T-helper 17 cell (primary cell): Measurements from ENCODE around the gene DUOXA2. TPM values are rescaled to one million over a fixed set of nuclear protein-coding genes. Genes with fewer than 3 reads are reported as not detected.
"Not testable (repeated sequence)": the region's sequence is repeated elsewhere in the genome, so short reads cannot be mapped to it uniquely, and the experiment has no call there.

Source experiments
- ATAC-seq: fragments of 150-1000 bp; cut with Tn5 transposase; 2 replicates; pipeline ENCODE4 v1.10.0; 2021; ENCODE audit warnings: mild to moderate bottlenecking, moderate library complexity
- DNase-seq, 3 donors: peaks; one replicate each; pipeline versions ENCODE4 v3.0.0 to v3.0.0-alpha.2; 2020 to 2021
- H3K9me3 ChIP-seq: one replicate; pipeline ENCODE4 v1.7.0; 2013; ENCODE audit warnings: low read length, mild to moderate bottlenecking; ENCODE audit not compliant: control insufficient read depth, poor library complexity, severe bottlenecking
- H3K27ac Mint-ChIP-seq: one replicate; pipeline ENCODE4 v1.8.0; 2022; ENCODE audit warnings: mild to moderate bottlenecking, moderate library complexity, mixed read lengths
- H3K27me3 Mint-ChIP-seq: one replicate; pipeline ENCODE4 v1.8.0; 2022; ENCODE audit warnings: mixed read lengths
- H3K36me3 Mint-ChIP-seq: one replicate; pipeline ENCODE4 v1.8.0; 2022; ENCODE audit warnings: low read depth, mixed read lengths
- H3K4me1 Mint-ChIP-seq: one replicate; pipeline ENCODE4 v1.8.0; 2022; ENCODE audit warnings: mild to moderate bottlenecking, mixed read lengths
- H3K4me3 Mint-ChIP-seq: one replicate; pipeline ENCODE4 v1.8.0; 2022; ENCODE audit warnings: mild to moderate bottlenecking, moderate library complexity, mixed read lengths
- total RNA-seq, 4 donors: library from RNA in 2 of 4; stranded (reverse) in 2 of 4; gene quantifications; one replicate each; pipeline ENCODE4 v1.2.3 and lab custom pipeline; 2022 to 2026

DUOXA2 gene
- not detected for total RNA-seq
- total RNA-seq (lab: John Stamatoyannopoulos, UW): 0 reads per million in 2 donors

DNA sequence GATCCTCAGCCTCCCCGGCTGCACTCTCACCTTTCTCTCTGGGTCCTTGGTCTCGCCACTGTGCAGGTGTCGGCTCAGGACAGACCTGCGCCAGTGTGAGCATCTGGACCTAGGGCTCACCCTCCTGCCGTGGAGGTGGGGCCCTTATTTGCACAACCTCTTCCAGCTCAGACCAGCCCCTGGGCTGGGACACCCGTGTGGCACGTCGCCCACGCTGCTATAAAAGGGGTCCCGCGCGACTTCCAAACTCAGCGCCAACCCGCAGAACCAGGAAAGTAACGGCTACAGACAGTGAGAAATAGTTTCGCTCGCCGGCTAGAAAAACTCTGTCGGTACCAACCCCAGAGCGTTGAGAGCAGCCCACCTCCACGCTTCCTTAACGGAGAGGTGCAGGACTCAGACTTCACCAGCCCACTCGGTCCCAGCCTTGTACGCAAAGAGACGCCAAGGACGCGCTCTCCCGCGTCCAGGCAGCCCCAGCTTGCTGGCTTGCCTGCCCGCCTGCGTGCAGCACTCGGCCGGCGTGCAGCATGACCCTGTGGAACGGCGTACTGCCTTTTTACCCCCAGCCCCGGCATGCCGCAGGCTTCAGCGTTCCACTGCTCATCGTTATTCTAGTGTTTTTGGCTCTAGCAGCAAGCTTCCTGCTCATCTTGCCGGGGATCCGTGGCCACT lies at the start of gene DUOXA2, which contains the start of gene DUOX2:
Gene DUOXA2 (plus strand): TSS at position 251 of the 675 bp plus-strand sequence. CDS start 280 bp downstream, at position 531.
Gene DUOX2 (minus strand): TSS at position 97 of the 675 bp plus-strand sequence. CDS start 761 bp downstream, outside the sequence.
- H3K4me3 Mint-ChIP-seq: peak within 1 kb of the TSS; percentile 81
- no peak for DNase-seq
- H3K9me3 ChIP-seq: no peaks in the 10 kb centered on the region
- peaks cover 39% of the 10 kb centered on the region for H3K4me1 Mint-ChIP-seq
- no peak for ATAC-seq
- peaks cover 6% of the 10 kb centered on the region for H3K36me3 Mint-ChIP-seq
- H3K27me3 Mint-ChIP-seq: peaks cover 88% of the 10 kb centered on the region
- no peak within 1 kb of the TSS for H3K27ac Mint-ChIP-seq

DNA sequence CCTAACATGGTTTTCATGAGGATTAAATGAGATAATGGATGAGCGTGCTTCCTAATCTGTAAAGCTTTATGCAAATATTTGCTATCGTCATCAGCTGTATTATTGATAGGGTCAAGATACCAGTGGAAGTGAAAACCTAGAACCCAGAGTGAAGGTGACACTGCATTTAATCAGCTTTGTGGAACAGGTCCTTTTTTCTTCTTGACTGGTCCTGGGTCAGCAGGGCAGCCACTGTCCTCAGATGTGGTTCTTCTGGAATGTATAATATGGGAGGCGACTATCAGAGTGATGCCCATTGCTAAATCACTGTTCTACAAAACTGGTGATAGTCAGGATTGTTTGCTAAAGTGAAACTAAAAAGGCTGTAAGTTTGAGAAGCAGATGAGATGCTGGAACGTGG lies 49.7 kb upstream of the DUOXA2 start:
- ATAC-seq (no peak), DNase-seq (no peak)
- H3K9me3 ChIP-seq: no peaks in the 10 kb centered on the region
- Mint-ChIP-seq H3K27me3 (no peaks in the 10 kb centered on the region), H3K27ac (no peak overlapping the region), H3K36me3 (peaks cover 4% of the 10 kb centered on the region), H3K4me3 (no peak overlapping the region), H3K4me1 (peaks cover 6% of the 10 kb centered on the region)

DNA sequence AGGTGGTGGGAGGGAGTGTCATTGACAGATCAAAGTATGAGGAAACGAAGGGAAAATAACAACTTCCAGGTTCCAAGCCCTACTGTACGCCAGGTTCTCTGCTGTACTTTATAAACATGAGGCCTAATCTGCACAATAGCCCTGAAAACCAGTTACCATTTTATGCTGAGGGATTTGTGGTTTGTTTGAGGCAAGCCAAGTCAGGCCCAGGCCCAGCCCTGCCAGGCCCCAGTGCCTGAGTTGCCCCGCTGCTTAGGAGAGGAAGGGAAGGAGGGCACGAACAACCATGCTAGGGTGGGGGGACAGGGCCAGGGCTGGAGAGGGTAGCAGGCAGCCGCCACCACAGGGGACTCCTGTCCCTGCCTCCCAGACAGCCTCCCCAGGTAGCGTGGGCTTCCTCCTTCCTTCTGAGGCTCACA lies 44.2 kb upstream of the DUOXA2 start:
- H3K36me3 Mint-ChIP-seq, DNase-seq, H3K27me3 Mint-ChIP-seq, H3K4me1 Mint-ChIP-seq, ATAC-seq, H3K4me3 Mint-ChIP-seq, H3K9me3 ChIP-seq, H3K27ac Mint-ChIP-seq: not testable (repeated sequence)

DNA sequence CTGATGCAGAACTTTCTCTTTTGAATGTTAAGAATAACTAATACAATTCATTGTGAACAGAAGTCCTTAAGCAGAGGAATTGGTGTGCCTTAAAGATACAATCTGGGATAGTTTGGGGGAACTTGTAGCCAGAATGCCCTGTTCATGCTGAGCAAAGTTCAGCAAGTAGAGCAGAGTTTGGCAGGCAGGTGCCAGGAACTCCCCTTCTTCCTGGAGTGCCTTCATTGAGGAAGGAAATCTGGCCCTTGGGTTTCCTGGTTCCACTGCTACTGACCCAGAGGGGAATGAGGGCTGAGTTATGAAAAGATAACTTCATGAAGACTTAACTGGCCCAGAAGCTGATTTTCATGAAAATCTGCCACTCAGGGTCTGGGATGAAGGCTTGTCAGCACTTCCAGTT lies 40.5 kb upstream of the DUOXA2 start:
- H3K36me3 Mint-ChIP-seq, H3K27me3 Mint-ChIP-seq, H3K27ac Mint-ChIP-seq, DNase-seq, H3K4me3 Mint-ChIP-seq, H3K9me3 ChIP-seq, H3K4me1 Mint-ChIP-seq, ATAC-seq: not testable (repeated sequence)

DNA sequence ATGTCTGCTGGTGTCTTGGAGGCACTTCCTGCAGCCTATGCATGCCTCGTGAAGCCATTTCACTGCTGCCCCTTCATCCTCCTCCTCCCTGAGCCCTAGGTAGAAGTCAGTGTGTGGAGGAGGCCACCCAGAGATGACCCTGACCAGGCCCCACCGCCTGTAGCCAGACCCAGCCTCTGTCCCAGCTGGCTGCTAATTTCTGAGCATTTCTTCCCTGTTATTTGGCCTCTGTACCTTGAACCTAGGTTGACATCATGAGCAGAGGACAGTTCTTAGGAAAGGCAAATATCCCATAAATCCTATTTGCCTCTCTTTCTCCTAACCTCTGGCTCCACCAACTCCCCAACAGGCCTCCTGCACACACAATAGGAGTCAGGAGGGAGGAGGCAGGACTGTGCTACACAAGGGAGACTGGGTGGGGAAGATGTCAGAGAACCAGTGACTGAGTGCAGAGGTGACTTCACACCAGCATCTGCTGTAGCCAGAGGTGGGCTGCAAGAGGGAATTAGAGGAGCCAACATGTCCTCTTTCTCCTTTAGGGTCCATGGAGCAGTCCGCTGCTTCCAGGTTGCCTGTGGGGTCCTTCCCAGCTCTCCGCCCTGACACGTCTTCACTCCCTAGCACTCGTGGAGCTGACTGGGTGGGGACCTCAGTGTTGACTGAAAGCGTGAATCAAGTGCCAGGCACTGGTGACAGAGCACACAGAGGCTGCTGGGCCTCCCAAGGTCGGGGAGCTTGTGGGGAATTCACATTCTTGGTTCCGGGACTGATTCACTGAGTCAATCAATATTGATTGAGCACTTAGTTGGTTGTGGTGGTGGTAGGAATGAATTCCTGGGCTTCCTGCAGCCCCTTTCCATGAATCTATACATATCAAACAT lies 38.4 kb upstream of the DUOXA2 start:
- not testable (repeated sequence) for H3K4me1 Mint-ChIP-seq, H3K36me3 Mint-ChIP-seq, H3K9me3 ChIP-seq, H3K4me3 Mint-ChIP-seq, ATAC-seq, H3K27ac Mint-ChIP-seq, DNase-seq, H3K27me3 Mint-ChIP-seq

DNA sequence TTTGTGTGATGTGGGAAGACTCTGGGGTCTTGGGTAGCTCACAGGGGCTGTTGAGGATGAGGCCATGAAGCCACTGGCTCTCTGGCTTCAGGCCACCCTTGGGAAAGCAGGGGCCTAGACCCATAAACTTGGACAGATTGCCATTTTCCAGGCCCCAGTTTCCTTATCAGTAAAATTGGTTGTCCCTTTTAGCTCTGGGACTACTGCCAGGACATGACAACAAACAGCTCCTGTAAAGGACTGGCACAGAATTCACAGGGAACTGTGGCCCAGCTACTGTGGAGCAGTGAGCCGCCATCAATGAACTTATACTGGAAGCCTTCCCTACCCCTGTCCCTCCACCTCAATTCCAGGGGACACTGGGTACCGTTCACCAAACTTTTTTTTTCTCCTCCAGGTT lies 36.7 kb upstream of the DUOXA2 start:
- ATAC-seq, H3K27me3 Mint-ChIP-seq, H3K4me1 Mint-ChIP-seq, H3K4me3 Mint-ChIP-seq, H3K9me3 ChIP-seq, H3K36me3 Mint-ChIP-seq, H3K27ac Mint-ChIP-seq, DNase-seq: not testable (repeated sequence)

DNA sequence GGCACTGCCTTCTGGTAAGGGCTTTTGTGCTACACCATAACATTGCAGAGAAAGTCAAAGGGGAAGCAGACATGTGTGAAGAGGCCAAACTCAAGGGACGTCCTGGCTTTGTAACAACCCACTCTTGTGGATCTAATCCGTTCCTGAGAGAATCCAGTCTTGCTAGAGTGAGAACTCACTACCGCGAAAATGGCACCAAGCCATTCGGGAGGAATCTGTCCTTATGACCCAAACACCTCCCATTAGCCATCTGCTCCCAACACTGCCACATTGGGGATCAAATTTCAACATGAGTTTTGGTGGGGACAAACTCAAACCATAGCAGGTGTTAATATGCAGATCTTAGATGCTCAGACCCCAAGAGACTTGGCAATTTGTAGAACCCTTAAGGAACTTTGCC lies 34.9 kb upstream of the DUOXA2 start:
- H3K4me1 Mint-ChIP-seq, H3K36me3 Mint-ChIP-seq, H3K27ac Mint-ChIP-seq, DNase-seq, H3K9me3 ChIP-seq, H3K4me3 Mint-ChIP-seq, ATAC-seq: not testable (repeated sequence)
- peaks cover 12% of the 10 kb centered on the region for H3K27me3 Mint-ChIP-seq

DNA sequence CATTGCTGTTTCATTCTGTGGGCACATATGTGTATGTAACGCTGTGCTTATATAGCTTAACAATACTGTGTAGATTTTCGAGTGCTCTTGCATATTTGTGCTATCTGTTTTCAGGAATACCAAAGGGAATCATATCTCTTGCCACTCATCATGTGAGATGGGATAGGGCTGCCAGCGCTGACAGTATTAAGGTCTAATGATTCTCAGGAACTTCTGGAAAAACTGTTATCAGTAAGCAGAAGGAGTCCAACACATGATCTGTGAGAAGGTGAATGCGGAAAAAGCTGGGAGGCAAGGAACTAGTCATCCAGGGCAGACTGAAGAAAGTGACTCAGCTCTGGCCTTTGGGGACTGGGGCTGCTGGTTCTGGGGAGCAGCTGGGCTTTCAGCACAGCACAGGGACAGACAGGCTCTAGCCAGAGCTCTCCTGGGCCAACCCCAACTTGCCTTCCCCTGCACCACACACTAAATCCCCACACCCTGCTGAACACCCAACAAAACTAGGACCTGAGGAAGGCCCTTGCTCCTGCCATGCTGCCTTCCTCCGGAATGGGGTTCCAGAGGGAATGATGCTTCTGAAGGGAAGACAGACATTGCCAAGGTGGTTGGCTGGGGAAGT lies 34.4 kb upstream of the DUOXA2 start:
- not testable (repeated sequence) for DNase-seq, H3K27ac Mint-ChIP-seq, H3K36me3 Mint-ChIP-seq, H3K4me3 Mint-ChIP-seq, ATAC-seq, H3K4me1 Mint-ChIP-seq, H3K9me3 ChIP-seq
- H3K27me3 Mint-ChIP-seq: peaks cover 16% of the 10 kb centered on the region

DNA sequence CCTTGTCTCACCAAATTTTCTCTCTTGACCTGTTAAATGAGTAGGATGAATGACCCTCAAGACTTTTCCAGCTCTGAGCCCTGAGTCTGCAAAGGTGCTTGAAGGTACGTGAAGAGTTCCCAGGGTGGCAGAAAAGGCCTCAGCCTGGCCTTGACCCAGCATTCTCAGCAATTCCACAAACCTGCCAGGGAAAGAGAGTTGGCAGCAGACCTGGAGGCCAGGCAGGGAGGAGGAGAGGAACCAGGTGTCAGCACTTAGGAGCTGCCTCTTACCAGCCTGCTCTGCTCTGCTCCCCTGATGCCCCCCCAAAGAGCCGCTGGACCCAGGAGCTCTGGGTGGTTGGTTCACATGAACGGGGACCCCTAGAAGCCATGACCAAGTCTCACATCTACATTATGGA lies 33.5 kb upstream of the DUOXA2 start:
- H3K4me3 Mint-ChIP-seq, H3K36me3 Mint-ChIP-seq, H3K4me1 Mint-ChIP-seq, DNase-seq, H3K9me3 ChIP-seq, ATAC-seq, H3K27ac Mint-ChIP-seq: not testable (repeated sequence)
- H3K27me3 Mint-ChIP-seq: peaks cover 23% of the 10 kb centered on the region

DNA sequence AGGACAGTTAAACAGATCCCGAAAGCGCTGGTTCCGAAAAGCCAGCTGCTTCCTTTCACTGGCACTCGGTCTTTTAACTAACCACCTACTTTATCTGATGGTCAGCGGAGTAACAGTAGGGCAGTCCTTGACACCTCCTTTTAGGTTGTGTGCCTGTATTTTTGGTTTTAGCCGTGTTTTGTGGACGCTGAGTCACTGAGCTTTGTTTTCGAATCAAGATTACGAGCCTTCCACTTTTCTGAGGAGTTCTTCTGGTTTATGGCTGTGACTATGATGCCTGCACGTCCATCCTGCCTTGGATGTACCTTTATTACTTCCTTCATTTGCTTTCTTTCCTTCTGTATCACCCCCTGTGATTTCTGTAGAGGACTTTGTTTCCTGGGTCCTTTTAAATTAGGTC lies 31.7 kb upstream of the DUOXA2 start:
- H3K27me3 Mint-ChIP-seq: peaks cover 30% of the 10 kb centered on the region
- not testable (repeated sequence) for ATAC-seq, H3K27ac Mint-ChIP-seq

DNA sequence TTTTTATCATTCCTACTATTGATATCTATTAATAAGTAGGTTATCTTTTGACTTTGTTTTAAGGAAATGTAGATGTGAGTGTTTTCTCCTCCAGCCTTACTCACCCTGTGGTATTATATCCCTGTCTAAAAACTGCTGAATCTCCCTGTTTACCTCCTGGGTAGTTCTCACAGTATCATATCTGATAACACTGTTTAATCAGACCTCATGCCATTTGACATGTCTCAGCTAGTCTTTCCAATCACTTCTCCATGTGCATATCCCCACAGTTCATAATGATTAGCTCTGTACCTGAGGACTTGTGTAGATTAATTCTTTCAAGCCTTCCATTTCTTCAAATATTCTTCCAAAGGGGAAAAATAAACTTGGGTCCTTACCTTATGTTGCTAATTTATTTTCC lies 30.9 kb upstream of the DUOXA2 start:
- H3K27me3 Mint-ChIP-seq: peaks cover 38% of the 10 kb centered on the region
- no peak for DNase-seq
- no peaks in the 10 kb centered on the region for H3K36me3 Mint-ChIP-seq
- H3K4me3 Mint-ChIP-seq: no peak overlapping the region
- no peak for ATAC-seq
- no peaks in the 10 kb centered on the region for H3K4me1 Mint-ChIP-seq
- H3K27ac Mint-ChIP-seq: no peak overlapping the region
- no peaks in the 10 kb centered on the region for H3K9me3 ChIP-seq

More for the DNA sequence above, 31.7 kb upstream of the DUOXA2 start:
- not testable (repeated sequence) for H3K4me1 Mint-ChIP-seq, H3K36me3 Mint-ChIP-seq, DNase-seq, H3K4me3 Mint-ChIP-seq, H3K9me3 ChIP-seq

DNA sequence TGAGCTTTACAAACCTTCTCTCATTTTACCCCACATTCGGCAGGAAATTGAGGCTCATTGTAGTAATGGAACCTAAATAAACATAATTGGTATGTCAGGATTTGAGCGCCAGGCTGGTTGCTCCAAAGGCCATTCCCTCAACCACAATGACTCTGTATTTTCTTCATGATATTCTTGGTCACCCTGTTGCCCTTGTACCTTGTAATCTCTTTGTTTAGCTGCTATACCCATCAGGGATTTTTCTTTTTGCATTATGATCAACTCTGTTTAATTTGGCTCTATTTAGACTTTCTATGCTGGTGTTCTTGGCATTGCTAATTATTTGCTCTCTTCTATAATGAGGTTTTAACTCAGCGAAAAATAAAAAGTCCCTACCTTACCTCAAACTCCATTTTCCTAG lies 30.0 kb upstream of the DUOXA2 start:
- no peak for ATAC-seq
- no peak for DNase-seq
- peaks cover 48% of the 10 kb centered on the region for H3K27me3 Mint-ChIP-seq
- no peak overlapping the region for H3K27ac Mint-ChIP-seq
- no peaks in the 10 kb centered on the region for H3K4me1 Mint-ChIP-seq
- no peaks in the 10 kb centered on the region for H3K9me3 ChIP-seq
- H3K36me3 Mint-ChIP-seq: no peaks in the 10 kb centered on the region
- H3K4me3 Mint-ChIP-seq: no peak overlapping the region

DNA sequence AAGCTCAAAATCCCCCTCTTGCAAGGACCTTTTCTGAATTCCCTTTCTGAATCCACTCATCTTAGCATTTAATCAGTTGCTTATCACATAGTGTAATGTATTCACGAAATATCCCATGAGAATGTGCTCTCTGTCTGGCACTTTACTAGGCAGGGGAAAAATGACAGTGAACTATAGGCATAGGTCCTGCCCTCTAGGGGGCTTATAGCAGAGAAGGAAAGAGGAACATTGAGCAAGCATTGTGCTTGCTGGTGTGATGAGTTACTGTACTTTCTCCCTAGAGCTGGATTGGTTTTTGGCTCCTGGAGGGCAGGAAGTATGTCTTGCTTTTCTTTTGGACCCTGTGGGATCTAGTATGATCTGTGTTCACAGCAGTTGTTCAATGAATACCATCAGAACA lies 26.6 kb upstream of the DUOXA2 start:
- peaks cover 74% of the 10 kb centered on the region for H3K27me3 Mint-ChIP-seq
- H3K4me1 Mint-ChIP-seq: no peaks in the 10 kb centered on the region
- no peak overlapping the region for H3K4me3 Mint-ChIP-seq
- H3K9me3 ChIP-seq: no peaks in the 10 kb centered on the region
- ATAC-seq (no peak), DNase-seq (no peak)
- H3K27ac Mint-ChIP-seq: no peak overlapping the region
- H3K36me3 Mint-ChIP-seq: peaks cover 6% of the 10 kb centered on the region
